HCT116 (cell line): Measurements from ENCODE around the gene MACROD1.

Source experiments
- CTCF ChIP-seq, 3 experiments: fragments of 200-600 bp in 1 of 3; sonication (generic) in 1 of 3; IDR thresholded peaks in 2 of 3; conservative IDR thresholded peaks in 1 of 3; 2 replicates each; pipeline ENCODE4 v1.5.1; 2012 to 2017; ENCODE audit warnings: low read depth in 2 of 3, low read length in 2 of 3, antibody characterized with exemption in 1 of 3, borderline replicate concordance in 1 of 3, control low read depth in 1 of 3, mild to moderate bottlenecking in 1 of 3, mixed read lengths in 1 of 3, mixed run types in 1 of 3, moderate library complexity in 1 of 3; ENCODE audit not compliant: insufficient read depth in 1 of 3
- EZH2 ChIP-seq: fragments of 200-600 bp; sonication (generic); IDR thresholded peaks from 2 replicates; pipeline ENCODE4 v1.6.1; 2017; ENCODE audit warnings: antibody characterized with exemption, mixed run types
- EZH2phosphoT487 ChIP-seq: fragments of 200-600 bp; IDR thresholded peaks from 2 replicates; pipeline ENCODE4 v1.6.1; 2018; ENCODE audit warnings: antibody characterized with exemption, borderline replicate concordance
- FOSL1 ChIP-seq: IDR thresholded peaks from 2 replicates; pipeline ENCODE4 v1.6.1; 2012; ENCODE audit warnings: low read depth
- POLR2A ChIP-seq: IDR thresholded peaks from 2 replicates; pipeline ENCODE4 v1.7.0; 2011; ENCODE audit warnings: borderline replicate concordance; ENCODE audit not compliant: insufficient read depth, insufficient read length; ENCODE audit errors: extremely low read depth
- SIN3A ChIP-seq: IDR thresholded peaks from 2 replicates; pipeline ENCODE4 v1.6.1; 2012; ENCODE audit warnings: low read depth
- SRF ChIP-seq: IDR thresholded peaks from 2 replicates; pipeline ENCODE4 v1.6.1; 2012; ENCODE audit warnings: low read depth
- TCF7L2 ChIP-seq: IDR thresholded peaks from 2 replicates; pipeline ENCODE4 v1.7.0; 2011; ENCODE audit warnings: borderline replicate concordance, inconsistent platforms; ENCODE audit not compliant: insufficient read depth, insufficient read length; ENCODE audit errors: extremely low read depth

GRCh38 chr11:64023712-64024710 is 141.9 kb downstream of the MACROD1 start:
- TF ChIP-seq CTCF (IDR thresholded peaks at IDR 0.05 in 2 of 3, conservative IDR thresholded peaks at IDR 0.05 in 1 of 3; ENCODE audit: borderline replicate concordance in 1 of 3, insufficient read depth in 1 of 3, low read depth in 2 of 3, low read length in 2 of 3) (no peak), EZH2 (no peak), EZH2phosphoT487 (no peak), SIN3A (no peak), SRF (no peak), POLR2A (no peak), FOSL1 (no peak), TCF7L2 (no peak)
